Right lobe of liver (tissue), 4 donors: Measurements from ENCODE around the gene ADAMTS2.

Experiments used
- POLR2A ChIP-seq: fragments of 450-650 bp; IDR thresholded peaks from one replicate; pipeline ENCODE4 v1.6.1; 2017; ENCODE audit warnings: antibody characterized with exemption, mild to moderate bottlenecking
- TF ChIP-seq, protein P1 (sequence below), 4 donors: fragments of 200-600 bp in 3 of 4; fragments of 450-650 bp in 1 of 4; IDR thresholded peaks; one replicate each; pipeline versions ENCODE4 v1.5.1 to v1.8.0; 2016 to 2022; ENCODE audit warnings: antibody characterized with exemption in 4 of 4, mild to moderate bottlenecking in 2 of 4
- donor health status: DM: no; HTN: no; CAD: no.
- donor health status: DM: no; HTN: no; CAD: no.
- donor health status: DM: no; HTN: yes; CAD: no.

DNA sequence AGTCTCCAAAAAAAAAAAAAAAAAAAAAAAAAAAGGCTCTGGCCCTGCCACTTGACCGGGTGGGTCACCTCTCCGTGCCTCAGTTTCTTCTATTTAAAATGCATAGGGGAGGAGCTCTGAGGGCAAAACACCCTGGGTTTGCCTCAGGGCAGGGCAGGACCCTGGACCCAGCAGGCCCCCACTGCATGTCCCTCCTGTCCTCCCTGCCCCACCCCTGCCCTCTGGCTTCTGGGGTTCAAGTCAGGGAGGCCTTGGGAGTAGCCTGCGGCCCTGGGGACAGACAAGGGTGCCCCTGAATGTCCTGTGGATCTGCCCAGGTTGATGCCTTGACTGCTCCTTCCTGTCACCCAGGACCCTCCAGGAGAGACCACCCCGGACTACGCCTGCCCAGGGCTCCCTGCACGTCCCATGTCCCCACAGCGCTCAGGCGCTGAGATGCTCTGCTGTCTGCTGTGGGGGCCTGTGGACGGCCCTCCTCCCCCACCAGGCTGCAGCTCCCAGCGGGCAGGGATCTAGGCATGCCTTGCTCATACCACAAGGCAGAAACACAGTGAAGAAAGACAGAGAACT lies 35.4 kb downstream of the ADAMTS2 start:
- TF ChIP-seq, protein P1, sequence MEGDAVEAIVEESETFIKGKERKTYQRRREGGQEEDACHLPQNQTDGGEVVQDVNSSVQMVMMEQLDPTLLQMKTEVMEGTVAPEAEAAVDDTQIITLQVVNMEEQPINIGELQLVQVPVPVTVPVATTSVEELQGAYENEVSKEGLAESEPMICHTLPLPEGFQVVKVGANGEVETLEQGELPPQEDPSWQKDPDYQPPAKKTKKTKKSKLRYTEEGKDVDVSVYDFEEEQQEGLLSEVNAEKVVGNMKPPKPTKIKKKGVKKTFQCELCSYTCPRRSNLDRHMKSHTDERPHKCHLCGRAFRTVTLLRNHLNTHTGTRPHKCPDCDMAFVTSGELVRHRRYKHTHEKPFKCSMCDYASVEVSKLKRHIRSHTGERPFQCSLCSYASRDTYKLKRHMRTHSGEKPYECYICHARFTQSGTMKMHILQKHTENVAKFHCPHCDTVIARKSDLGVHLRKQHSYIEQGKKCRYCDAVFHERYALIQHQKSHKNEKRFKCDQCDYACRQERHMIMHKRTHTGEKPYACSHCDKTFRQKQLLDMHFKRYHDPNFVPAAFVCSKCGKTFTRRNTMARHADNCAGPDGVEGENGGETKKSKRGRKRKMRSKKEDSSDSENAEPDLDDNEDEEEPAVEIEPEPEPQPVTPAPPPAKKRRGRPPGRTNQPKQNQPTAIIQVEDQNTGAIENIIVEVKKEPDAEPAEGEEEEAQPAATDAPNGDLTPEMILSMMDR (IDR thresholded peaks at IDR 0.05): no peak
- TF ChIP-seq POLR2A: no peak
